Stomach (tissue), 9 donors: Measurements from ENCODE around the gene VAMP5. TPM values are rescaled to one million over a fixed set of nuclear protein-coding genes. Genes with fewer than 3 reads are reported as not detected.
A peak's percentile ranks its signal among the peaks of the same experiment; 100 is the strongest.

Experiments used
- DNase-seq, 2 donors: peaks; one replicate each; pipeline versions ENCODE4 v3.0.0 to v3.0.0-alpha.2; 2013 to 2019
- H3K27ac ChIP-seq, 5 donors: fragments of 200-600 bp in 4 of 5; sonication (generic) in 4 of 5; one replicate each; pipeline ENCODE4 v1.5.1; 2013 to 2019; ENCODE audit warnings: mild to moderate bottlenecking in 1 of 5, moderate library complexity in 1 of 5
- H3K27me3 ChIP-seq, 3 donors: fragments of 200-600 bp; sonication (generic); one replicate each; pipeline ENCODE4 v1.5.1; 2017 to 2019; ENCODE audit warnings: mixed run types in 1 of 3
- H3K36me3 ChIP-seq, 4 donors: fragments of 200-600 bp; sonication (generic); 1 replicate in 3 of 4; 2 replicates in 1 of 4; pipeline ENCODE4 v1.5.1; 2016 to 2019
- H3K4me1 ChIP-seq, 4 donors: fragments of 200-600 bp; sonication (generic); one replicate each; pipeline ENCODE4 v1.5.1; 2016 to 2019
- H3K4me3 ChIP-seq, 4 donors: fragments of 200-600 bp; sonication (generic) in 3 of 4; one replicate each; pipeline ENCODE4 v1.5.1; 2016 to 2019; ENCODE audit warnings: mild to moderate bottlenecking in 1 of 4
- H3K9me3 ChIP-seq, 4 donors: fragments of 200-600 bp; sonication (generic); one replicate each; pipeline ENCODE4 v1.5.1; 2016 to 2019
- CTCF ChIP-seq, 7 experiments: fragments of 450-650 bp in 4 of 7; fragments of 200-600 bp in 3 of 7; sonication (generic) in 3 of 7; IDR thresholded peaks; one replicate each; pipeline ENCODE4 v1.5.1; 2016 to 2019; ENCODE audit warnings: antibody characterized with exemption in 7 of 7, control low read depth in 2 of 7, mild to moderate bottlenecking in 1 of 7
- EP300 ChIP-seq: sonication (generic); formaldehyde crosslinking; IDR thresholded peaks from one replicate; pipeline ENCODE4 v1.6.1; 2017; ENCODE audit warnings: antibody characterized with exemption
- POLR2A ChIP-seq, 4 donors: fragments of 450-650 bp; IDR thresholded peaks; one replicate each; pipeline ENCODE4 v1.6.1; 2016; ENCODE audit warnings: antibody characterized with exemption in 4 of 4, control low read depth in 2 of 4, mild to moderate bottlenecking in 1 of 4, moderate library complexity in 1 of 4
- POLR2AphosphoS5 ChIP-seq, 3 donors: sonication (generic); formaldehyde crosslinking; IDR thresholded peaks; one replicate each; pipeline ENCODE4 v1.6.1; 2016; ENCODE audit warnings: antibody characterized with exemption in 3 of 3
- WGBS, 5 donors: extraction: QIAGEN DNeasy Blood & Tissue Kit in 3 of 5; methylation state at CpG; one replicate each; pipeline versions ENCODE4 v1.1.5 to v1.1.7; 2013 to 2018; 5-methylcytosine and 5-hydroxymethylcytosine counted together
- intact Hi-C: fragments of 100-400 bp; cut with DNase I; formaldehyde crosslinking; loops from one replicate; pipeline ENCODE4 v1.15.1; 2023; ENCODE audit warnings: low total_unique reads
- polyA plus RNA-seq, 3 donors: library from polyadenylated mRNA; stranded (reverse); fragments of 200-250 nt; gene quantifications; one replicate each; pipeline ENCODE4 v1.2.3, GENCODE V29; 2013
- total RNA-seq, 5 donors: library from RNA; depleted of rRNA; stranded (reverse); fragments of >200 nt; gene quantifications; one replicate each; pipeline versions ENCODE4 v1.1.0 to v1.2.3, GENCODE V29; 2014 to 2016
- donor health status: healthy with polysubstance abuse.
- donor health status: Bipolar disorder and iron deficiency.
- donor health status: healthy.

The VAMP5 gene
- total and polyA plus RNA-seq, 8 donors = 7.7 to 95.1 (median 77.8) TPM

GRCh38 chr2:85595301-85596025, 11.2 kb downstream of the VAMP5 start, which contains the start of gene RNF181:
Gene RNF181, plus strand, starts transcription at chr2:85595745. Its CDS starts 19 bp downstream, at chr2:85595764.
- peak; percentile 95 to 99 for DNase-seq
- Histone ChIP-seq H3K36me3 (peaks cover 14 to 39% (median 38%) of the 10 kb centered on the region in 4 donors), H3K4me1 (peaks cover 28 to 84% (median 70%) of the 10 kb centered on the region in 4 donors), H3K27me3 (no peaks in the 10 kb centered on the region), H3K9me3 (no peaks in the 10 kb centered on the region), H3K27ac (peak within 1 kb of the TSS; percentile 84 to 94 (median 93)), H3K4me3 (peak within 1 kb of the TSS; percentile 80 to 91 (median 85))
- 0 to 1% (median 0%) methylated on average over 15 to 47 of the region's 47 CpGs for WGBS, 5 donors
- TF ChIP-seq EP300 = no peak
- TF ChIP-seq POLR2A (IDR thresholded peaks at IDR 0.05) = peak in 2 of 4 donors; percentile 52 to 61
- TF ChIP-seq POLR2AphosphoS5 (IDR thresholded peaks at IDR 0.05) = peak; percentile 60 to 91 (median 81)
- intact Hi-C loops = no loop called here

GRCh38 chr2:85596026-85596333, 11.7 kb downstream of the VAMP5 start:
- peak in 1 of 2 donors; percentile 46 for DNase-seq
- peak overlapping the region; percentile 80 to 91 (median 85) for H3K4me3 ChIP-seq
- H3K4me1 ChIP-seq = peaks cover 24 to 84% (median 69%) of the 10 kb centered on the region in 4 donors
- intact Hi-C loops = no loop called here
- no peaks in the 10 kb centered on the region for H3K9me3 ChIP-seq
- peak overlapping the region; percentile 84 to 94 (median 93) for H3K27ac ChIP-seq
- WGBS, 5 donors = 2 to 3% (median 2%) methylated on average over 10 of the region's 10 CpGs
- H3K36me3 ChIP-seq = peaks cover 14 to 45% (median 41%) of the 10 kb centered on the region in 4 donors
- H3K27me3 ChIP-seq = no peaks in the 10 kb centered on the region
- TF ChIP-seq CTCF (IDR thresholded peaks at IDR 0.05) (no peak), POLR2A (IDR thresholded peaks at IDR 0.05) (no peak), POLR2AphosphoS5 (IDR thresholded peaks at IDR 0.05) (no peak), EP300 (no peak)

GRCh38 chr2:85596486-85597143, 12.4 kb downstream of the VAMP5 start:
- H3K27ac ChIP-seq = peak overlapping the region; percentile 18 to 94 (median 93)
- intact Hi-C loops = no loop called here
- 48 to 78% (median 67%) methylated on average over 3 of the region's 3 CpGs for WGBS, 5 donors

GRCh38 chr2:85597241-85597640, 13.0 kb downstream of the VAMP5 start:
- intact Hi-C loops = no loop called here
- Histone ChIP-seq H3K4me3 (peak overlapping the region in 1 of 4 donors; percentile 83), H3K9me3 (no peaks in the 10 kb centered on the region), H3K27ac (peak overlapping the region in 3 of 5 donors; percentile 5 to 93 (median 87)), H3K4me1 (peaks cover 25 to 84% (median 67%) of the 10 kb centered on the region in 4 donors), H3K27me3 (no peaks in the 10 kb centered on the region), H3K36me3 (peaks cover 14 to 46% (median 41%) of the 10 kb centered on the region in 4 donors)
- WGBS, 5 donors = 77 to 88% (median 85%) methylated on average over 5 of the region's 5 CpGs
- DNase-seq = no peak
- TF ChIP-seq POLR2A (IDR thresholded peaks at IDR 0.05) (no peak), POLR2AphosphoS5 (IDR thresholded peaks at IDR 0.05) (no peak), EP300 (no peak), CTCF (IDR thresholded peaks at IDR 0.05) (no peak)

More at GRCh38 chr2:85596486-85597143, 12.4 kb downstream of the VAMP5 start:
- H3K4me1 ChIP-seq = peaks cover 24 to 84% (median 69%) of the 10 kb centered on the region in 4 donors
- no peaks in the 10 kb centered on the region for H3K27me3 ChIP-seq
- peak overlapping the region; percentile 80 to 91 (median 85) for H3K4me3 ChIP-seq
- H3K9me3 ChIP-seq = no peaks in the 10 kb centered on the region
- no peak for DNase-seq
- peaks cover 14 to 46% (median 41%) of the 10 kb centered on the region in 4 donors for H3K36me3 ChIP-seq
- TF ChIP-seq CTCF (IDR thresholded peaks at IDR 0.05) (no peak), POLR2A (IDR thresholded peaks at IDR 0.05) (no peak), POLR2AphosphoS5 (IDR thresholded peaks at IDR 0.05) (no peak), EP300 (no peak)
